Stimulated activated CD4-positive, alpha-beta T cell treated with anti-CD3 and anti-CD28 coated beads, TNF-alpha, amount 100 ng/mL, for 48 hours (primary cell): ENCODE measurements around the gene TOB1.

ENCODE experiments used
- DNase-seq, 3 donors: peaks; one replicate each; pipeline ENCODE4 v3.0.0-alpha.2; 2020; ENCODE audit warnings: low read depth in 3 of 3

The TOB1 gene

GRCh38 chr17:50845240-50846147, 20.7 kb downstream of the TOB1 start:
- no peak for DNase-seq

DNA sequence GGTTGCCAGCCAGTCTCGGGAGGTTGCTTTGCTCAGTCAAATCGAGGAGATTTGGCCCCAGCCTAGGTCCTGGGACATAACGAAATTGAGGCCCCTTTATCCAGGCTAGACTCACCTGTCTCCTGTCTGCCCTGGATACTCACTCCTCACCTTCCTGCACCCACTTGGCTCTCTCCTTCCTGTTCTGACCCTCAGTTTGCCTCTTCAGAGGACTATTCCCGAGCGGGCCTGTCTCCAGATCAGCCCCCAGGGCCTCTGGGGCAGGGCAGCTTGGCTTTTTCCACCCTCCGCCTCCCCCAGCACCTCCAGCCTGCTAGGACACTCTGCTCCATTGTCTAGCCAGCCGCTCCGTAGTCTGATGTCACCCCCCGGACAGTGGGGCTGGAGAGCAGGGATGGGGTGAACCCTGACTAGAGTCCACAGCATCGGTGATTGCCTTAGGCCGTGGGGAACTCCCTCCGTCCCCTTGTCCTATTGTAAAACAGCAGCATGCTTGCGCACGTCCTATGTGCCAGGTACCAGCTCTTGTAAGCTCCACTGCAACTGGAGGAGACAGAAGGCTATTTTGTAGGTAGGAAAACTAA, 21.9 kb downstream of the TOB1 start:
- DNase-seq = no peak

DNA sequence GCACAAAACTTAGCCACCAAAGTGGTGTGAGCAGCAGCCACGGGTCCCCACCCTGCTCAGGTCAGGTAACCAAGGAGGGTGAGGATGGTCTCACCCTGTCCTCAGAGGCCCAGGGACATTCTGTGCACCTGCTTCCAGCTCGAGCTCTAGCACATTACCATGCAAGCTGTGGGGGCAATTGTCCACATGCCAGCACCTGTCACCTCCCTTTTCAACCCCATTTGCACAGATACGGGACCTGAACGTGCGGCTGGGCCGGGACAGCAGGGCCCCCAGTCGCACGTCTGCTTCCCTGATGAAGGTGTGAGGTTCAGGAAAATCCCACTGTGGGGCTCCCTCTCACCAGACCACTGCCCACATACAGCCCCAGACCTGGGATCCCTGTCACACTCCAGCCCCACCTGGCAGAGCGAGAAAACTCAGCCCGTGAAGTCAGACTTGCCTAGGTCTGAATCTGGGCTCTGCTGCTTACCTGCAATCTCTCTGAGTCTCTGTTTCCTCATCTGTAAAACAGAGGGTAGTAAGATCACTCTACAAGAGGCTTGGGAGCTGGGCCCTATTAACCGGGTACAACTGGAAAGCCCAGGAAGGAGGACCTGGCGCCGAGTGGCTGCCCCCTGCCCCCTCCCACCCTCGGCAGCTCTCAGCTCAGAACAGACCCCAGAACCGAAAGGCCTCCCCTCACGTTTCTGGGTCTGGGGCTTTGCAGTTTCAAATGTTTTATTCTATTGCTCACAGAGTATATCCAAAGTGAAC, 22.8 kb downstream of the TOB1 start:
- DNase-seq = no peak

GRCh38 chr17:50842506-50843149, 23.5 kb downstream of the TOB1 start:
- no peak for DNase-seq

GRCh38 chr17:50841949-50842354, 24.2 kb downstream of the TOB1 start:
- peak in 2 of 3 donors; percentile 33 to 36 for DNase-seq

DNA sequence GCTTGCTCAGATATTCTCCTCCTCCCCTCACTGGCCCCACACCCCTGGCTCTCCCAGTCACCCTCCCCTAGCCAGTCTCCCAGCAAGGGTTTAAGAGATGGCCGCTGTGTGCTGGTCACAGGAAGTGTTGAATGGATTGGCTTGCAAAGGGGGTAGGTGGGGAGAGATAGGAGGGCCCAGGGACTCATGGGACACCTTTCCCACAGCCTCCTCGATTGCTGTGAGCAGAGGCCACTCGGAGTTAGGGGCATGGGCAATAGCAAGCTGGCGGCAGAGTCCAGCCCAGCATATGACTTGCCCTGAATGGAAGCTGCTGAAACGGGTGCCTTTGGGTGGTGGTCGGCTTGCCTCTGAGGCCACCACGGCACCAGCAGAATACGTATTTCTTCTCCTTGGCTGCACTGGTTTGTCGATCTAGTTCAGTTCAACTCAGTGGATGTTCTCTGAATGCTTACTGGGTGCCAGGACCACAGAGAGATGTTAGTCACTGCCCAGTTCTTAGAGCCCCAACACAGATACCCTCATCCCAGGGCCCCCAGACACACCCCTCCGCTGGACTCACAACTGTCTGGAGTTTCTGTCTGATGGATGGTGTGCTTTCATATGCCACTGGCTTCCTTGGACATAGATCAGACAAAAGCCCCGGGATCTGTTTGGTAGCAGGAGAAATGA, 24.7 kb downstream of the TOB1 start:
- DNase-seq = no peak

- no peak for DNase-seq
Observed at GRCh38 chr17:50840311-50840851, 25.8 kb downstream of the TOB1 start.

- DNase-seq = no peak
Observed at GRCh38 chr17:50839591-50840310, 26.4 kb downstream of the TOB1 start.

GRCh38 chr17:50837980-50838954, 27.9 kb downstream of the TOB1 start:
- no peak for DNase-seq

DNA sequence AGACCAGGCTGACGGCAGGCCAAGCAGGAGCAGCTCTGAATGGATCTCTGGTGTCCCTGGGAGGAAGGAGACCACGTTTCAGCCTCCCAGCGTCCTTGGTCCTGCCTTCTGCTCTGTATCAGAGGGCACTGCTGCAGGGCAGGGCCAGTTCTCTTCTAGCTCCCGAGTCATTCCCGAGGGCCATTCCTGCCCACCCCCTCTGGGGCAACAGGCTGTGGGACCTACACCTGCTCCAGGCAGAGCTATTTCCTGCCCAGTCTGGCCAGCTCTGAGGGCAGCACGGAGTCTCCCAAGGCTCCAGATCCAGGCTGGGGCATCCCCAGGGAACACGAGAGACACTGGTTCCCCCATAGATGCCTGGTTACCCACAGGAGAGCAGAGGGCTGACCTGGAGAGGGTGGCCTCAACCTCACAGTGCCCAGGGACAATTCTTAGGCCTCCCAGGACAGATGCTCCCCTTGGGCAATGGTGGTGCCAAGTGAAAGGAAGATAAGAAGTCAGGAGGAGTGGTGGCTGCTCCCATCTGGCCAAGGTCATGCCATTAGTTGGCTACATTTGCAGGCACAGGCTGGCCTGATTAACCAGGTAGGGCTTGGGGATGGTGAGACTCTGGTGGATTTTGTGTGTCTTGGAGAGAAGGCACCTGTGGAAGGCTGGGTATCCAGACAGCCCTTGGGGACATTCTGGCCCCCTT, 28.7 kb downstream of the TOB1 start:
- no peak for DNase-seq

DNA sequence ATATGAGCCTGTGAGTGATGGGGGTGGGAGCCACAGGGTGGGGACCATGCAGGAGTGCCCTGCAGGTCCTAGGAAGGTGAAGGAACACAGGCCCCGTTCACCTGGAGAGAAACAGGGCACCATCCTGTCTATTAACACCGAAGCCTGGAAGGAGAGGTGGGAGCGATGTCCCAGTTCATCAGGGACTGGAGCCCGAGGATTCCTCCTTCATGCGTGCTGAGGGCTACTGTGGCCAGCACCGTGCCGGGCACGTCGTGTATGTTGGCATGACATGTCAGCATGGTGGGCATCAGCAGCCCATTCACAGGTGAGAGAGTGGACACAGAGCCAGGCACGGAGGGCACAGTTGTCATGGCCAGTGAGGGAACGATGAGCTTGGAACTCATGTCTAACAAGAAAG, 29.3 kb downstream of the TOB1 start:
- no peak for DNase-seq

DNA sequence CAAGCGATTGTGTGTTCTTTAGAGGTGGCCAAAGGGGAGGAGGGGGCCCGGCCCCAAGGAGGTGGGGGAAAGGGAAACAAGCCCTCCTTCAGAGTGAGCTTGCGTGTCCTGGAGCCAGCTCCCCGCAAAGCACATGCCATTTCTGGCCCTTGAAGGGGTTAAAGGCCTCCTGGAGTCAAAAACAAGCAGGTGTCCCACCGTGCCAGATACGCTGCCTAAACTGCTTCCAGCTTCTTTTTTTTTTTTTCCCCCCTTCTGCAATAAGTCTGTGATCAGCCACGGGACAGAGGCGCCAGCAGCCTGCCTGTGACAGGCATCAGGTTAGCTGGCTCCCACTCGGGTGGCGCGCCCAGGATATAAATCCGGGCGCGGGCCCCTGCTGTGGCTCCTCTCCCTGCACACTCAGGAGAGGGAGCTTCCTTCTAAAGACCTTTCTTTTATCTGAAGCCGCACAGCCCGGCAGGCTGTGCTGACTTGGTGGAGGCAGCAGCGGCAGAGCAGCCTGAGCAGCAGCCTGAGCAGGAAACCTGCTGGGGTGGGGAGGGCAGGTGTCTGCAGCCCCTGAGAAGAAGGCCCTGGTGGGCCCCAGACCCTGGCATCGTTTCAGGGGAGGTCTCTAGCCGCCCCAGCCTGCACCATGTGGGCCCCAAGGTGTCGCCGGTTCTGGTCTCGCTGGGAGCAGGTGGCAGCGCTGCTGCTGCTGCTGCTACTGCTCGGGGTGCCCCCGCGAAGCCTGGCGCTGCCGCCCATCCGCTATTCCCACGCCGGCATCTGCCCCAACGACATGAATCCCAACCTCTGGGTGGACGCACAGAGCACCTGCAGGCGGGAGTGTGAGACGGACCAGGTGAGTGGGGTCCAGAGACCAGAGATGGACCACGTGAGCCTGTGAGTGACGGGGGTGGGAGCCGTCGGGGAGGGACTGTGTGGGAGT, 30.6 kb downstream of the TOB1 start, which contains the start of gene WFIKKN2:
Gene WFIKKN2, plus strand, starts transcription at position 286 of the 934 bp plus-strand sequence. Its CDS starts 352 bp downstream, at position 638.
- no peak for DNase-seq

- DNase-seq = no peak
Observed at GRCh38 chr17:50834429-50835300, 31.5 kb downstream of the TOB1 start.

- no peak for DNase-seq
Observed at GRCh38 chr17:50833510-50834428, 32.4 kb downstream of the TOB1 start.

- no peak for DNase-seq
Observed at GRCh38 chr17:50832864-50833381, 33.2 kb downstream of the TOB1 start.
